GM23248 (cell line): ENCODE measurements around the gene RNU4-1. TPM values are rescaled to one million over a fixed set of nuclear protein-coding genes. Genes with fewer than 3 reads are reported as not detected.

ENCODE experiments used
- DNase-seq: peaks from one replicate; pipeline ENCODE4 v3.0.0-alpha.2; 2015
- H2AFZ ChIP-seq: fragments of 200-600 bp; sonication (generic); 2 replicates; pipeline ENCODE4 v1.6.1; 2016; ENCODE audit warnings: antibody characterized with exemption
- H3F3A ChIP-seq: fragments of 200-600 bp; sonication (generic); 2 replicates; pipeline ENCODE4 v1.6.1; 2016; ENCODE audit warnings: mild to moderate bottlenecking, antibody characterized with exemption, mixed run types; ENCODE audit not compliant: insufficient read depth
- H3K27ac ChIP-seq: fragments of 200-600 bp; sonication (generic); 2 replicates; pipeline ENCODE4 v1.5.1; 2016; ENCODE audit warnings: mild to moderate bottlenecking
- H3K27me3 ChIP-seq: fragments of 200-600 bp; sonication (generic); replicated peaks from 2 replicates; pipeline ENCODE4 v1.6.1; 2016; ENCODE audit warnings: mild to moderate bottlenecking; ENCODE audit not compliant: insufficient read depth
- H3K36me3 ChIP-seq: fragments of 200-600 bp; sonication (generic); 2 replicates; pipeline ENCODE4 v1.6.1; 2016; ENCODE audit warnings: low read depth, mild to moderate bottlenecking
- H3K4me1 ChIP-seq: fragments of 200-600 bp; sonication (generic); 2 replicates; pipeline ENCODE4 v1.6.1; 2016; ENCODE audit warnings: mild to moderate bottlenecking; ENCODE audit not compliant: insufficient read depth
- H3K4me2 ChIP-seq: fragments of 200-600 bp; sonication (generic); one replicate; pipeline ENCODE4 v1.6.1; 2016; ENCODE audit warnings: mild to moderate bottlenecking; ENCODE audit not compliant: unreplicated experiment
- H3K4me3 ChIP-seq: fragments of 200-600 bp; sonication (generic); 2 replicates; pipeline ENCODE4 v1.5.1; 2016; ENCODE audit warnings: mild to moderate bottlenecking
- H3K79me2 ChIP-seq: fragments of 200-600 bp; sonication (generic); 2 replicates; pipeline ENCODE4 v1.6.1; 2016; ENCODE audit warnings: mild to moderate bottlenecking; ENCODE audit not compliant: insufficient read depth
- H3K9ac ChIP-seq: fragments of 200-600 bp; sonication (generic); 2 replicates; pipeline ENCODE4 v1.6.1; 2016; ENCODE audit warnings: mild to moderate bottlenecking
- H3K9me2 ChIP-seq: fragments of 200-600 bp; sonication (generic); 2 replicates; pipeline ENCODE4 v1.6.1; 2016; ENCODE audit warnings: mixed run types, mild to moderate bottlenecking, moderate library complexity; ENCODE audit not compliant: insufficient read depth
- H3K9me3 ChIP-seq: fragments of 200-600 bp; sonication (generic); one replicate; pipeline ENCODE4 v1.6.1; 2017; ENCODE audit warnings: low read depth
- H4K20me1 ChIP-seq: fragments of 200-600 bp; sonication (generic); 2 replicates; pipeline ENCODE4 v1.6.0; 2016; ENCODE audit not compliant: insufficient read depth
- EZH2 ChIP-seq: fragments of 200-600 bp; sonication (generic); IDR thresholded peaks from 2 replicates; pipeline ENCODE4 v1.6.1; 2018; ENCODE audit warnings: antibody characterized with exemption, mild to moderate bottlenecking; ENCODE audit not compliant: insufficient read depth, poor library complexity, severe bottlenecking
- EZH2phosphoT487 ChIP-seq: fragments of 200-600 bp; sonication (generic); IDR thresholded peaks from 2 replicates; pipeline ENCODE4 v1.6.1; 2018; ENCODE audit warnings: antibody characterized with exemption, moderate library complexity, mild to moderate bottlenecking, low read depth; ENCODE audit not compliant: insufficient read depth
- WGBS, 2 experiments: methylation state at CpG; one replicate each; pipeline ENCODE4 v1.1.6; 2015 to 2017; ENCODE audit warnings: low lambda C conversion rate in 2 of 2, low coverage in 1 of 2; ENCODE audit errors: missing lambda C conversion rate in 2 of 2; 5-methylcytosine and 5-hydroxymethylcytosine counted together
- in situ Hi-C: fragments of 300-500 bp; cut with MboI; formaldehyde crosslinking; loops from 2 replicates; pipeline ENCODE4 v1.15.0; 2020
- polyA plus RNA-seq: library from polyadenylated mRNA; unstranded; fragments of >200 nt; fragmentation: Nextera tagmentation; extraction: Ambion mirVana; gene quantifications from 2 replicates; pipeline ENCODE4 v1.2.1, GENCODE V29; 2016
- total RNA-seq: library from RNA; depleted of rRNA; stranded (reverse); fragments of >200 nt; shearing (Covaris generic); gene quantifications from 2 replicates; pipeline ENCODE4 v1.2.3, GENCODE V29; 2014

Gene RNU4-1
- total and polyA plus RNA-seq, 2 experiments from 2014 or later, result not detected

- Histone ChIP-seq H3K9me2 (no peaks in the 10 kb centered on the region), H3F3A (no peaks in the 10 kb centered on the region), H3K4me2 (peak overlapping the region; percentile 99), H3K4me1 (no peaks in the 10 kb centered on the region), H3K27me3 (no peaks in the 10 kb centered on the region), H3K79me2 (no peaks in the 10 kb centered on the region), H3K36me3 (no peaks in the 10 kb centered on the region), H4K20me1 (no peaks in the 10 kb centered on the region), H3K27ac (no peak overlapping the region), H2AFZ (peak overlapping the region; percentile 99), H3K9me3 (no peaks in the 10 kb centered on the region), H3K4me3 (peak overlapping the region; percentile 84), H3K9ac (peak overlapping the region; percentile 73)
- 42 to 47% methylated on average over 9 of the region's 9 CpGs for WGBS, 2 experiments
- TF ChIP-seq EZH2 (no peak), EZH2phosphoT487 (no peak)
- in situ Hi-C loops, result no loop called here
- DNase-seq, result no peak
Observed at GRCh38 chr12:120324841-120325417, 31.9 kb upstream of the RNU4-1 start.

GRCh38 chr12:120323772-120324171, 30.7 kb upstream of the RNU4-1 start:
- H3K27me3 ChIP-seq, result no peaks in the 10 kb centered on the region
- TF ChIP-seq EZH2phosphoT487, result no peak
- no peak for TF ChIP-seq EZH2
- in situ Hi-C loops, result no loop called here
- no peaks in the 10 kb centered on the region for H3K79me2 ChIP-seq
- H3K27ac ChIP-seq, result no peak overlapping the region
- no peak overlapping the region for H3K9ac ChIP-seq
- H3K9me2 ChIP-seq, result no peaks in the 10 kb centered on the region
- 96 to 98% methylated on average over 2 of the region's 2 CpGs for WGBS, 2 experiments
- DNase-seq, result no peak
- no peak overlapping the region for H3K4me2 ChIP-seq
- no peaks in the 10 kb centered on the region for H4K20me1 ChIP-seq
- no peaks in the 10 kb centered on the region for H3K36me3 ChIP-seq
- H2AFZ ChIP-seq, result no peak overlapping the region
- no peaks in the 10 kb centered on the region for H3F3A ChIP-seq
- no peak overlapping the region for H3K4me3 ChIP-seq
- H3K4me1 ChIP-seq, result no peaks in the 10 kb centered on the region
- no peaks in the 10 kb centered on the region for H3K9me3 ChIP-seq

GRCh38 chr12:120321382-120322202, 28.6 kb upstream of the RNU4-1 start:
- Histone ChIP-seq H3K9me3 (no peaks in the 10 kb centered on the region), H3K4me3 (no peak overlapping the region), H3F3A (no peaks in the 10 kb centered on the region), H3K9ac (no peak overlapping the region), H3K27me3 (no peaks in the 10 kb centered on the region), H3K36me3 (no peaks in the 10 kb centered on the region), H4K20me1 (no peaks in the 10 kb centered on the region), H2AFZ (no peak overlapping the region), H3K27ac (no peak overlapping the region), H3K4me1 (peaks cover 4% of the 10 kb centered on the region), H3K79me2 (no peaks in the 10 kb centered on the region), H3K4me2 (no peak overlapping the region), H3K9me2 (no peaks in the 10 kb centered on the region)
- no peak for DNase-seq
- TF ChIP-seq EZH2 (no peak), EZH2phosphoT487 (no peak)
- 66 to 71% methylated on average over 13 of the region's 13 CpGs for WGBS, 2 experiments
- in situ Hi-C loops, result no loop called here

- Histone ChIP-seq H3K36me3 (no peaks in the 10 kb centered on the region), H3K4me2 (peak overlapping the region; percentile 84), H2AFZ (peak overlapping the region; percentile 69), H3K9ac (peak overlapping the region; percentile 79), H3F3A (no peaks in the 10 kb centered on the region), H3K27me3 (no peaks in the 10 kb centered on the region), H3K4me3 (peak overlapping the region; percentile 70), H4K20me1 (no peaks in the 10 kb centered on the region), H3K9me3 (no peaks in the 10 kb centered on the region), H3K9me2 (no peaks in the 10 kb centered on the region), H3K79me2 (no peaks in the 10 kb centered on the region), H3K27ac (peak overlapping the region; percentile 66), H3K4me1 (peaks cover 4% of the 10 kb centered on the region)
- TF ChIP-seq EZH2phosphoT487 (no peak), EZH2 (no peak)
- WGBS, 2 experiments, result 1 to 2% methylated on average over 39 to 42 of the region's 42 CpGs
- in situ Hi-C loops, result no loop called here
- peak; percentile 100 for DNase-seq
Observed at GRCh38 chr12:120317224-120318105, 24.4 kb upstream of the RNU4-1 start.
